Caco-2 (cell line): ENCODE measurements around the gene FBXW12. TPM values are rescaled to one million over a fixed set of nuclear protein-coding genes. Genes with fewer than 3 reads are reported as not detected.

ENCODE experiments used
- BruUV-seq: library from RNA; stranded (reverse); fragments of 400-500 nt; replicated peaks from 2 replicates; lab custom pipeline; 2021; lab: Mats Ljungman, UMichigan
- CTCF ChIA-PET: fragments of 300-600 bp; sonication (Branson Sonifier 250); formaldehyde crosslinking; loops from one replicate; lab custom pipeline; 2022; ENCODE audit warnings: antibody characterized with exemption; lab: Charles Lee
- POLR2A ChIA-PET: fragments of 300-600 bp; sonication (Branson Sonifier 250); formaldehyde crosslinking; loops from one replicate; lab custom pipeline; 2022; ENCODE audit warnings: antibody characterized with exemption; lab: Charles Lee
- DNase-seq, 2 experiments: peaks; one replicate each; pipeline versions ENCODE4 v3.0.0 to v3.0.0-alpha.2; 2020 to 2022
- H3K27me3 ChIP-seq: replicated peaks from 2 replicates; pipeline ENCODE4 v1.6.0; 2011; ENCODE audit warnings: low read length; ENCODE audit not compliant: control insufficient read depth, insufficient read depth
- H3K36me3 ChIP-seq: 2 replicates; pipeline ENCODE4 v1.5.1; 2011; ENCODE audit warnings: low read length; ENCODE audit not compliant: control insufficient read depth, insufficient read depth
- H3K4me1 ChIP-seq: fragments of 250-450 bp; sonication (Bioruptor Pico); 2 replicates; pipeline ENCODE4 v1.5.1; 2020; ENCODE audit warnings: mild to moderate bottlenecking
- H3K4me3 ChIP-seq: 2 replicates; pipeline ENCODE4 v1.5.1; 2011; ENCODE audit warnings: low read depth, mild to moderate bottlenecking, control low read depth, low read length
- H3K9me3 ChIP-seq: fragments of 250-450 bp; sonication (Bioruptor Pico); 2 replicates; pipeline ENCODE4 v1.5.1; 2020; ENCODE audit warnings: mild to moderate bottlenecking, moderate library complexity
- H3K27ac Mint-ChIP-seq: one replicate; pipeline ENCODE4 v1.8.0; 2022; ENCODE audit warnings: mixed read lengths; ENCODE audit not compliant: unreplicated experiment
- H3K27me3 Mint-ChIP-seq: one replicate; pipeline ENCODE4 v1.8.0; 2022; ENCODE audit warnings: mixed read lengths; ENCODE audit not compliant: insufficient read depth, unreplicated experiment
- H3K36me3 Mint-ChIP-seq: one replicate; pipeline ENCODE4 v1.8.0; 2022; ENCODE audit warnings: mild to moderate bottlenecking, mixed read lengths; ENCODE audit not compliant: insufficient read depth, unreplicated experiment
- H3K4me1 Mint-ChIP-seq: one replicate; pipeline ENCODE4 v1.8.0; 2022; ENCODE audit warnings: low read depth, mixed read lengths; ENCODE audit not compliant: unreplicated experiment
- H3K4me3 Mint-ChIP-seq: one replicate; pipeline ENCODE4 v1.8.0; 2022; ENCODE audit warnings: mild to moderate bottlenecking, moderate library complexity, mixed read lengths; ENCODE audit not compliant: unreplicated experiment
- H3K9me3 Mint-ChIP-seq: one replicate; pipeline ENCODE4 v1.8.0; 2022; ENCODE audit warnings: mixed read lengths; ENCODE audit not compliant: unreplicated experiment
- CTCF ChIP-seq, 2 experiments: fragments of 200-600 bp in 1 of 2; IDR thresholded peaks; 1 replicate in 1 of 2; 2 replicates in 1 of 2; pipeline versions ENCODE4 v1.5.1 to v1.8.0; 2011 to 2022; ENCODE audit warnings: antibody characterized with exemption in 1 of 2, control low read depth in 1 of 2, inconsistent platforms in 1 of 2, low read depth in 1 of 2, low read length in 1 of 2, mild to moderate bottlenecking in 1 of 2, moderate library complexity in 1 of 2; ENCODE audit not compliant: insufficient read depth in 1 of 2, severe bottlenecking in 1 of 2, unreplicated experiment in 1 of 2
- intact Hi-C: fragments of 100-400 bp; cut with micrococcal nuclease; formaldehyde crosslinking; loops from one replicate; pipeline ENCODE4 v1.10.0; 2022; ENCODE audit not compliant: unreplicated experiment
- total RNA-seq: library from RNA; stranded (reverse); gene quantifications from 2 replicates; pipeline ENCODE4 v1.2.3, GENCODE V29; 2022

Gene FBXW12
- total RNA-seq, 1 experiment from 2014 or later: 1.7 TPM

- Histone ChIP-seq H3K9me3 (no peaks in the 10 kb centered on the region), H3K4me1 (no peaks in the 10 kb centered on the region), H3K27me3 (no peaks in the 10 kb centered on the region), H3K36me3 (peaks cover 21% of the 10 kb centered on the region), H3K4me3 (no peak overlapping the region)
- ChIA-PET POLR2A (interaction anchor here (0.6 kb wide), 1 partner anchor 68 kb away, joined by 5 read pairs; no protein-coding TSS in a partner anchor), CTCF (interaction anchor here (1.2 to 12.8 kb wide), 2 partner anchors 9 to 24 kb away, joined by 3 to 405 read pairs; no protein-coding TSS in a partner anchor)
- intact Hi-C loops: no loop called here
- H3K9me3 Mint-ChIP-seq: no peaks in the 10 kb centered on the region
- H3K36me3 Mint-ChIP-seq: peaks cover 89% of the 10 kb centered on the region
- BruUV-seq: no TSS peak
- peaks cover 5% of the 10 kb centered on the region for H3K4me1 Mint-ChIP-seq
- DNase-seq: peak in 1 of 2 experiments; percentile 26
- H3K27me3 Mint-ChIP-seq: no peaks in the 10 kb centered on the region
- H3K4me3 Mint-ChIP-seq: no peak overlapping the region
- H3K27ac Mint-ChIP-seq: no peak overlapping the region
- no peak for TF ChIP-seq CTCF (IDR thresholded peaks at IDR 0.05; ENCODE audit: insufficient read depth in 1 of 2, low read depth in 1 of 2, low read length in 1 of 2, severe bottlenecking in 1 of 2, unreplicated experiment in 1 of 2)
Measured at GRCh38 chr3:48410205-48411040, 38.4 kb downstream of the FBXW12 start.

GRCh38 chr3:48411041-48411588, 39.1 kb downstream of the FBXW12 start:
- no peaks in the 10 kb centered on the region for H3K9me3 ChIP-seq
- CTCF ChIA-PET: interaction anchor here (1.2 to 2.5 kb wide), 2 partner anchors 10 to 25 kb away, joined by 3 to 22 read pairs; no protein-coding TSS in a partner anchor

More at GRCh38 chr3:48411041-48411588, 39.1 kb downstream of the FBXW12 start:
- H3K27me3 Mint-ChIP-seq: no peaks in the 10 kb centered on the region
- no peaks in the 10 kb centered on the region for H3K4me1 ChIP-seq
- no peak overlapping the region for H3K27ac Mint-ChIP-seq
- intact Hi-C loops: no loop called here
- TF ChIP-seq CTCF (IDR thresholded peaks at IDR 0.05; ENCODE audit: insufficient read depth in 1 of 2, low read depth in 1 of 2, low read length in 1 of 2, severe bottlenecking in 1 of 2, unreplicated experiment in 1 of 2): no peak
- H3K36me3 Mint-ChIP-seq: peaks cover 89% of the 10 kb centered on the region
- no peak overlapping the region for H3K4me3 Mint-ChIP-seq
- peaks cover 21% of the 10 kb centered on the region for H3K36me3 ChIP-seq
- no TSS peak for BruUV-seq
- POLR2A ChIA-PET: no interaction called here
- H3K9me3 Mint-ChIP-seq: no peaks in the 10 kb centered on the region
- H3K4me1 Mint-ChIP-seq: peaks cover 5% of the 10 kb centered on the region
- H3K4me3 ChIP-seq: no peak overlapping the region
- peak in 1 of 2 experiments; percentile 29 for DNase-seq
- no peaks in the 10 kb centered on the region for H3K27me3 ChIP-seq
